HL-60/S4 treated with retinoic acid at 250 ng/mL for 4 days and 3 days (cell line): ENCODE results near the gene TDRD7.

Source experiments
- in situ Hi-C: fragments of 300-500 bp; cut with MboI; formaldehyde crosslinking; loops from 2 replicates; pipeline ENCODE4 v1.7.0; 2022; ENCODE audit warnings: low sequenced_read_pairs

Gene TDRD7, protein sequence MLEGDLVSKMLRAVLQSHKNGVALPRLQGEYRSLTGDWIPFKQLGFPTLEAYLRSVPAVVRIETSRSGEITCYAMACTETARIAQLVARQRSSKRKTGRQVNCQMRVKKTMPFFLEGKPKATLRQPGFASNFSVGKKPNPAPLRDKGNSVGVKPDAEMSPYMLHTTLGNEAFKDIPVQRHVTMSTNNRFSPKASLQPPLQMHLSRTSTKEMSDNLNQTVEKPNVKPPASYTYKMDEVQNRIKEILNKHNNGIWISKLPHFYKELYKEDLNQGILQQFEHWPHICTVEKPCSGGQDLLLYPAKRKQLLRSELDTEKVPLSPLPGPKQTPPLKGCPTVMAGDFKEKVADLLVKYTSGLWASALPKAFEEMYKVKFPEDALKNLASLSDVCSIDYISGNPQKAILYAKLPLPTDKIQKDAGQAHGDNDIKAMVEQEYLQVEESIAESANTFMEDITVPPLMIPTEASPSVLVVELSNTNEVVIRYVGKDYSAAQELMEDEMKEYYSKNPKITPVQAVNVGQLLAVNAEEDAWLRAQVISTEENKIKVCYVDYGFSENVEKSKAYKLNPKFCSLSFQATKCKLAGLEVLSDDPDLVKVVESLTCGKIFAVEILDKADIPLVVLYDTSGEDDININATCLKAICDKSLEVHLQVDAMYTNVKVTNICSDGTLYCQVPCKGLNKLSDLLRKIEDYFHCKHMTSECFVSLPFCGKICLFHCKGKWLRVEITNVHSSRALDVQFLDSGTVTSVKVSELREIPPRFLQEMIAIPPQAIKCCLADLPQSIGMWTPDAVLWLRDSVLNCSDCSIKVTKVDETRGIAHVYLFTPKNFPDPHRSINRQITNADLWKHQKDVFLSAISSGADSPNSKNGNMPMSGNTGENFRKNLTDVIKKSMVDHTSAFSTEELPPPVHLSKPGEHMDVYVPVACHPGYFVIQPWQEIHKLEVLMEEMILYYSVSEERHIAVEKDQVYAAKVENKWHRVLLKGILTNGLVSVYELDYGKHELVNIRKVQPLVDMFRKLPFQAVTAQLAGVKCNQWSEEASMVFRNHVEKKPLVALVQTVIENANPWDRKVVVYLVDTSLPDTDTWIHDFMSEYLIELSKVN

DNA sequence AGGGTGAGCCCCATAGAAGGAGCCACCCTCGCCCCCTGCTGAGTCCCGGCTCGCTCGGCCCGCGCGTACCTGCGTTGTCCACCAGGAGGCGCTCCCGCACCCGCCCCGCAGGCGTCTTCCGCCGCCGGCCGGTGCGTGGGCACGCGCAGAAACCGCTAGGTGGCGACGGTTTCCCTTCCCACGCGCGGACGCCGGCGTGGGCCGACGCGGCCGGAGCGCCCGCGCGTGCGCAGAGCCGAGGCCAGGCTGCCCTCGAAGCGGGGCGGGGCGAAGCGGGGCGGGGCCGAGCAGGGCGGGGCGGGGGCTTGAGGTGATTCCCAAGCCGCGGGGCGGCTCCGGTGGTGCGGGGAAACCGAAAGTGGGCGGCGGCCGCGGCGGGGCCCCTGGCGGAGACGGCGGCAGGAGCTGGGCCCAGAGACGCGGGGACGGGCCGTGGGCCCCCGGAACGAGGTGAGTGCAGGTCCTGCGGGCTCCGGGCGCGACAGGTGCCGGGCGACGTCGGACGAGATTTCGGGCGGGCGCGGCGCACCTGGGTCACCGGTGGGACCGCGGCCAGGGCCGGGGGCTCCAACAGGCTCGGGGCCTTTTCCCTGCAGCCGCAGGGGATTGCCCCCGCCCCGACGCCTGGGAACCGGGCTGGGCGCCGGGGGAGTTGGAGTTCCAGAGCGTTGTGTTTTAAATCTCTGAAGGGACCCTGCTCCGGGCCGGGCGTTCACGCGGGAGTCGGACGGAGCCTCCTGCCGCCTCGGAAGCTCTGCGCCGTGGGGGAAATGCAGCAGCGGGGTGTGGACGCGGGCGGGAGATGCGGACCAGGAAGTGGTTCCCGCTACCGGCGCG, at the start of gene TDRD7:
Gene TDRD7, plus strand, starts transcription at position 308 of the 837 bp plus-strand sequence. CDS start 16,370 bp downstream, outside the sequence.
- in situ Hi-C loops = no loop called here

DNA sequence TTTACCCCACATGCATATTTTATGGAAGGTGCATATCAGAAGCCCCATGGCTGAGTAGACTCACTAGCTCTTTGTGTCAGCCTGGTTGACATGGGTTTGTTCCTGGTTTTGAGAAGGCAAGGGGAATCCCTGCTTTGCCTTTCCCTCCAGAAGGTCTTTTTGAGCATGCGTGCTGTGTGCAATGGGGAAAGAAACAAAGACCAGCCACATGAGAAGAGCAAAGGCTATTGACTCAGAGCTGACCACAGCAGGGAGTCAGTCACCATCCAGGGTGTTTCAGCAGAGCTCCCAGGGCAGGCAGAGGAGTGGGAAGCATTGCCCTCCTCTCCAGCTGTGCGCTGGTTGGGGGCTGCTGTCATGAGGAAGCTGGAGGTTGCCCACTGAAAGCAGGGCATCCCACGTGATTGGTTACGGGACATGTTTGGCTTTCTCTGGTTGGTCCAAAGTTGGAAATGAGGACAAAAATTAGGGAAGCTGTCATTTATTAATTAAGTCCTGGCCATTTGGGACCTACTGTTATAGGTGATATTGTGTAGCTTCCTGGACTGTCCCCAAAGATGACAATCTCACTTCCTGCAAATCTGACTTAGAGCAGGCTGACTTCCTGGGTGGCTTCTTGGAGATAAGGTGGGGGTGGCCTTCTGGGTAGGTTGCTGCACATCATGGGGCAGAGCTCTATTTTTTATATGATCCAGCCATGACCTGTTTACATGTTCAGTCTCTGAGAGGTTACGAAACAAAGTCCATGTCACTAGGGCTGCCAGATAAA, 48.9 kb upstream of the TDRD7 start:
- in situ Hi-C loops = no loop called here

DNA sequence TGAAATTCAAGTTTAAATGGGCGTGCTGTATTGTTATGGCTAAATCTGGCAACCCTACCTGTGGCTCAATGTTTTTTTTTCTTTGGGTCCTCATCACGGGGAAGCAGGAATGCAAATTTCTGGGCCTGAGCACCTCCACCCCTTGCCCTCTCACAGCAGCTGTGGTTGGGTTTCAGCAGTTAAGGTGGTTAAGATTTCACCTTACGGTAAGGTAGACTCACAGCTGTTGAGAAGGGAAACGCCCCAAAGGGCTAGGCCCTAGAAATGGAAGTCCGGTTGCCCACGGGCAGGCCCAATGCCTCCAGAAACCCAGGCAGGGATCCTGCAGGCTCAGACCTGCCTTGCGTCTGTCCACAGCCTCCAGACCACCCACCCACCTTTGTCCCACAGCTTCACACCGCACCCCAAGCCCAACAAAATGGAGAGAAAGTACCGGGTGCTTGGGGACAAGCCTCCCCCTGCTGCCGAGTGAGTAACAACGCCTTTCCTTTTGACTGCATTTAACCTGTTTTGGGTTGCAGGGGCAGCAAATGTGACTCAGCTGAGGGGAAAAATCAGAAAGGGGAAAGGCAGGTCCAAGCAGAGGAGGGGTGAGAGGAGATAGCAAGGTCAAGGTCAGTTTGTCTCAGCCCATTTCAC, 48.1 kb upstream of the TDRD7 start:
- in situ Hi-C loops = no loop called here

DNA sequence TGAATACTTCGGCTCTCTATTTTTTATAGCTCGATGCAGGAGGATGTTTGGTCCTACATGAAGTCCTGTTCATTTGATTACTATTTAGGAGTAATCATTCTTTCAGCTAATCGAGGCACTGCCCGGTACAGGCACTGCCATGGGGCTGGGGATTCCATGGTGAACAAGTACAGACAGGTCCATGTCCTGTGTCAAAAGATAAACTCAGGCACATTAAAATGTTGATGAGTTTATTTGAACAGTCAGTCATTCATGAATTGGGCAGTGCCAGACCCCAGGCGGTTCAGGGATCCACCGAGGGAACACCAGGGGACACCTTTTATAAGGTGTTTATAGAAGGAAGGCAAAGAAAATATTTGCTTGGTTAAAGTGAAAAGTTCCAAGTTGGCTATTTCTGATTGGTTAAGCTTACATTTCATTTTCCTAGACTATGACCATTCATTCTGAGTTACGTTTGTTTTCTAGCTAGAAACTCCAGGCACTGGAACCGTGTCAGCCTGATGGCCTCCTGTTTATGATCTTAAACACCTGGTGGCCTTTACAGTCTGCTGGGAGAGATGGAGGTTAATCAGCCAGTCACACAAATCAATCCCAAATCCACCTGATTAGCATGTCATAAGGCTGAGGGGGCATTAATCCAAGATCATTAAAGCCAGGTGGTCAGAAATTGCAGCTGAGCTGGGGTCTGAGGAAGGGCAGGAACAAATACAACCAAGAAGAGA, 47.0 kb upstream of the TDRD7 start:
- in situ Hi-C loops = no loop called here

DNA sequence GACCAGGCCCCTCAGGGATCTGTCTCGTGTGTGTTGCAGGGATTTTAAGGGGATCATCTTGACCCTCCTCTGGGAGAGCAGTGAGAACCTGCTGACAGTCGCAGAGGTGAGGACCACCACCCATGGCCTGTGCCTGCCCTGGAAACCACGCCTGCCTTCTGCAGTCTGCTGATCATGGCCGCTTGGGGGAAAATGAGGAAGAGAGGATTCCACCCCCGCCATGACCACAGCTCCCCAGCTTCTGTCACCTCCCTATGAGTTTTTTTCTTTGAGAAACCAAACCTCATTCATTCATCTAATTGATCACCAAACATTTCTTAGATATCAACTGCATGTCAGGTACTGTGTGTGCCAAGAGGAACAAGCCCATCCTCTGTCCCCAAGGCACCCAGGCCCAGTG, 46.3 kb upstream of the TDRD7 start:
- in situ Hi-C loops = no loop called here

DNA sequence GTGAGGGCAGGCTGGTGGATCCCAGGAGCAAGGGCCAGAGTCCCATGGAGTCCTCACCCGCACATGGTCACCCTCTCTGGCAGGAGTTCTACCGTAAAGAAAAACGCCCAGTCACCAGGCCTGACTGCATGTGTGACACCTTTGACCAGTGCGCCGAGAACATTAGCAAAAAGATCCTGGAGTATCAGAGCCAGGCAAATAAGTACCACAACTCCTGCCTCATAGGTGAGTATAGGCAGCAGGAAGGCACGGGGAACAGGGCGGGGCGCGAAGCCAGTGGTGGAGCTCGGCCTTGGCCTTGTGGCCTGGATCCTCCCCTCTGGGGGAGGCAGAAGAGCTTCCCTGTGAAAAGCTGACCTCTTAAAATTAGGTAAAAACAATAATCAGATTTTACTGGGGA, 45.4 kb upstream of the TDRD7 start:
- in situ Hi-C loops = no loop called here

DNA sequence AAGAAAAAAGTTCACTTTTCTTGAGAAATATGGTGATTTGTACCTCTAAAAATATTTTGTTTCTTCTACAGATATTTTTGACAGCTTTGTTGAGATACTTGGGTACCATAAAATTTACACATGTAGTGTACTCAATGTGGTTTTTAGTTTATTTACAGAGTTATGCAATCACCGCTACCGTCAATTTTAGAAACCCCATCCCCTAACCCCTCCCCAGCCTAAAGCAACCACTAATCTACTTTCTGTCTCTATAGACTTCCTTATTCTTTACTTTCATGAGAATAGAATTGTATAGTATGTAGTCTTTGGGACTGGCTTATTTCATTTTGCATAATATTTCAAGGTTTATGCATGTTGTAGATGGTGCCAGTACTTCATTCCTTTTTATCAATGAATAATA, 45.0 kb upstream of the TDRD7 start:
- in situ Hi-C loops = no loop called here

DNA sequence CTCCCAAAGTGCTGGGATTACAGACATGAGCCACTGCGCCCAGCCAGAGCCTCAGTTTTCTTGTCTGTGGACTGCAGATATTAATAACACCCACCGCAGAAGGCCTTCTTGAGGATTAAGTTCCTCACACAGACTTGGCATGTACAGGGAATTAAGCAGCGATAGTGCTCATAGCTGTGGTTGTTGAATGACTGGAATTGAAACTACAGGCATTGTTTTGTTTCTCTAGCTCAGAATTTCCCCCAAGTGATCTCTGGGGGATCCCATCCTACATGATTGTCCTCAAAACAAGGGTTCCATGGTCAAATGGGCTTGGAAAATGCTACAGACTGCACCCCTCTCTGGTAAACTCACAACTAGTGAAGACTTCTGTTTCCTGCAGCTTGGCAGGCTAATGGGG, 44.2 kb upstream of the TDRD7 start:
- in situ Hi-C loops = no loop called here

DNA sequence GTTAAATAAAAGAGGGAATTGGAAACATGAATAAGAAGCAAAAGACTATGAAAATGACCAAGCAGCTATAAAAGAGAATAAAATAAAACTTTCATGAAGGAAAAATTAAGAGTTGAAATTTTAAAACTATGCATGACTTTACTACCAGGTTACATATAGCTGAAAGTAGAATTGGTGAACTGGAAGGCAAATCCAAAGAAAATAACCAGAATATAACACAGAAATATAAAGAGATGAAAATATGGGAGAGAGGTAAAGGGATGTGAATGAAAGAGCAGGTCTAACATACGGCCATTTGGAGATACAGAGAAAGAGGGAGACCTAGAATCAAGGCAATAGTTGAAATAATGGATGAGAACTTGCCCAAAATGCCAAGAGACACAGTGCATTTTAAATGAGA, 42.9 kb upstream of the TDRD7 start:
- in situ Hi-C loops = no loop called here

DNA sequence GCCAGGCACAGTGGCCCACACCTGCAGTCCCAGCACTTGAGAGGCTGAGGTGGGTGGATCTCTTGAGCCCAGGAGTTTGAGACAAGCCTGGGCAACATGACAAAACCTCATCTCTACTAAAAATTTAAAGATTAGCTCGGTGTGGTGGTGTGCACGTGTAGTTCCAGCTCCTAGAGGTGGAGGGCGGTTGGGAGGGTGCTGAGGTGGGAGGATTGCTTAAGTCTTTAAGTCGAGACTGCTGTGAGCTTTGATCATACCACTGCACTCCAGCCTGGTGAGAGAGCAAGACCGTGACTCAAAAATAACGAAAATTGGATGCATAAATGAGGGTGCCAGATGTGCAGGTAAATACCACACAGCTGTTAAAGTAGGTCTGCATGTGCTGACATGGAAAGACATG, 39.3 kb upstream of the TDRD7 start:
- in situ Hi-C loops = no loop called here

DNA sequence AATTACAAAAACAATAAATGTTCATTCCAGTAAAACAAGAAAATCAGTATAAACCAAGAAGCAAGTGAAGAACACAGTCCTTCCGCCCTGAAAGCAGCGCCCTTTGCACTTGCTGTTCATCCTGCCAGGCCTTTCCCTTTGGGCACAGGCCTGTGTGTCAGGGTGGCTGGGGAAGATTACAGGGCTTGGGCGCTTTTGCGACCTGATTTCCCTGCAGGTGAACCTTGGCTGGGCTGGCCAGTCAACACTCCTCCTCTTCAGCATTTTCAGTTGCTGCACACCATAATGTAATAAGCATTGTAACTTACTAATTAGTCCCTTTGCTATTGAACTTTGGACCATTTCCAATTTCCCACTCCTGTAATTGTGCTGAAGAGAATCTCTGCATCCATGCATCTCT, 38.6 kb upstream of the TDRD7 start:
- in situ Hi-C loops = no loop called here

DNA sequence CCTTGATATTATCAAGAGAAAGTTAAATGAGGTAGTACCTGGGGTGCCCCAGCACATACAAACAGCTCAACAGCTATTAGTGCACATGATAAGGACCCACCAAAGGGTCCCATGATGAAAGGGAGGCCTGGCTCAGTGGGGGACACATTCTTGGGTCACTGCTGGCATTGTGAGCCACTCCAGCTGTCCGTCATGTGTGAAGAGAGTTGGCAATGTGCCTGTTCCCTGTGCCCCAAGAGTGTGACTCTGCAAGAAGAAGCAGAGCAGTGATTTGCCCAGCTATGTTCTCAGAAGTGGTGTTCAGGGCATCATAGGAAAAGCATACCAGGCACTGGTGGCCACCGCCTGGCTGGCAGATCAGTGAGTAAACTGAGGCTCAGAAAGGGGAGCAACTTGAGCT, 37.1 kb upstream of the TDRD7 start:
- in situ Hi-C loops = loop anchor here (25.0 kb wide), 1 partner anchor 237 kb away; no protein-coding TSS in a partner anchor

DNA sequence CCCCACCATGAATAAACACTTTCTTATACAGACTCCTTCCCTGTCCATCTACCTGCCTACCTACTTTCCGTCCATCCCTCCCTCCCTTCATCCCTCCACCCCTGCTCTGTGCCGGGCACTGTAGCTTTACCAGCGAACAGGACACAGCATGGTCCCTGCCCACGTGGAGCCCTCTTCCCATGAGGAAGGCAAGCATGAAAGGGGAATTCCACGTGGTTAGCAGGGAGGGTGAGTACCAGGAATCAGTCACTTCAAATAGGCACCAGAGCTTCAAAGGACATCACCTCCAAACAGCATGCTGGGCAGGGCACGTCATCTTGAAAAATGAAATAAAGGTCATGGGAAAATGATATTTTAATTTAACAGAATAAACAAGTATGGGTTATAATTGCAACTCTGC, 35.0 kb upstream of the TDRD7 start:
- in situ Hi-C loops = loop anchor here (25.0 kb wide), 1 partner anchor 235 kb away; no protein-coding TSS in a partner anchor

DNA sequence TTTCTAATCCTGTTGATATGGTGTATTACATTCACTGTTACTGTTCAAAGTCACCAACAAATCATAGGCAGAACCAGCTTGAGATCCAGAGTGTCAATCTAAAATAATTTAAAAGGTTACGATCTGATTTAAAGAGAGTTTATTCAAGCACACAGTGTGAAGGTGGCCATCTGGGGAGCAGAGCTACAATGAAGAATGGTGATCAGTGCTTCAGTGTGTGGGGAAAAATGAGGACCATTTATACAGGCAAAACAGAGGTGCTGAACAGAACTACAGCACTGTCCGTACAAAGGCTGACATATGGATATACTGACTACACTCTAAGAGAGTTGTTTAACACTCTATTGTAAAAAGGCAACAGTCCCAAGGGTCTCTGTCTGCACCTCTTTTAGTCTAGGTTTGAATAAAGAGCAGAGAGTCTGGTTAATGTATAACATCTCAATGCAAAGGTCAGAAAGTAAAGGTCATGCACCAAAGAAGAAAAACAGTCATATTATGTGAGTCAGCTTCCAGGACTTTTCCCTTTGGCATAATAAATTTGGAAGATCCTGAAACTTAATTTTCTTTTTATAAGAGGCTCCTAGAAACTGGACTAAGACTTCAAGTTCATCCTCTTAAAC, 29.7 kb upstream of the TDRD7 start:
- in situ Hi-C loops = loop anchor here (25.0 kb wide), 1 partner anchor 230 kb away; no protein-coding TSS in a partner anchor

DNA sequence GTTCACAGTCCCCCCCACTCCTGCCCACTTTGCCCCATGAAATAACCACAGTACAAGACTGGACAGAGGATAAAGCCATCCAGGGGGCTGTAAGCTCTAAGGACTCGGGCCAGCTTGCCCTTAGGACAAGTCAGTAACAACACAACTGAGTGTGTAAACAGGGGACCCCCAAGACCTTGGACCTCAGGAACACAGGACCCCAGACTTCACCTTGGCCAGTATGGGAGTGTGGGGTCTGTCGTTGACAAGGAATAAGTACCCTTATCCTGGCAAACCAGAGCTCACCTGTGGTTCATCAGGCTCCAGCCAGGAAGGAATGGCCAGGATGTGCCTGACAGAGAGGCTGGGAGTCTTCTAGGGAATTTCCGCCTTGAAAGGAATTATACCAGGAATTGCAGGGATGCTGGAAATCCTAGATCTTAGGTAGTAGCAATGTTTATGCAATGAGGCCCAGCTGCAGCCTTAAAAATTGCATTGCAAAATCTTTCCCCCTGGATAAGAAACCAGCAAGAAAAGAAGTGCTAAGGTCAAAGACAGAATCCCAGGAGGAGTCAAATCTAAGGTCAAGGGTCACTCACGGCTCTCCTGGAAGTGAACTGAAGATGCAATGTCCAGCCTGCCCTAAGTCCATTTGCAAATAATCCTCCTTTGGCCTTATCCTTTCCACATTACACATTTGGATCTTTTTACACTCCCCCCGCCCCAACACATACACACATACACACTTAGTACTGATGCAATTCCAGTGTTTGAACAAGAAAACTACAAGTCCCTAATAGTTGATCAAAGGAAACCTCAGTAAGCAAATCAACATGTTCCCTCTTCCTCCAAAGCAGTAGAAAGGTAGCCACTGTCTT, 27.3 kb upstream of the TDRD7 start:
- in situ Hi-C loops = loop anchor here (25.0 kb wide), 1 partner anchor 228 kb away; no protein-coding TSS in a partner anchor

DNA sequence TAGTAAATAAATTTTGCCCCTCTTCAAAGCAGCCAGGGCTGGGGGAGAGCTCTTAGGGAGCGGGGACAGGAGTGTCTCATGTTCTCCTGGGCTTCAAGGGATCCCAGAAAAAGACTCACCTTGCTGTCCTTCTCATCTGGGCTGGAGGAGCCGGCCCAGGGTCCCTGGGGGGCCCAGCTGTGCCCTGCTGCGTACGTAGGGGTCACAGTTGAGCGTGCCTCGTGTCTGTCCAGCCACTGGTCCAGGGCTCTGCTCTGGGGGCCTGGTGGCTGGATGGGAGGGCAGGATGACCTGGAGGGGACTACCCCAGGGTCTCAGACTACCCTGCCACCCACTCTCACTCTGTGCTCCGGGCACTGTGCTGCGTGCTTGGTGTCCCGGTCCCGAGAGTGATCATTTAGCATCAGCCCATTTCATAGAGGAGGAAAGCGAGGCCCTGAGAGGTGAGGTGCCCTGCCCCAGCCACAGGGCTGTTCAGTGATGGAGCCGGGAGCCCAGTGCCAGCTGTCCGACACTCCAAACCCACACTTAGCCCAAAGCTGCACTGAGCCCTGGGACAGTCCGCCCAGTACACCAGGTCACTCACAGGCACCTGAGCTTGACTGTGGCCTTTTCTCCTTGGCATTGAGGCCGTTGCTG, 26.2 kb upstream of the TDRD7 start:
- in situ Hi-C loops = loop anchor here (25.0 kb wide), 1 partner anchor 227 kb away; no protein-coding TSS in a partner anchor

DNA sequence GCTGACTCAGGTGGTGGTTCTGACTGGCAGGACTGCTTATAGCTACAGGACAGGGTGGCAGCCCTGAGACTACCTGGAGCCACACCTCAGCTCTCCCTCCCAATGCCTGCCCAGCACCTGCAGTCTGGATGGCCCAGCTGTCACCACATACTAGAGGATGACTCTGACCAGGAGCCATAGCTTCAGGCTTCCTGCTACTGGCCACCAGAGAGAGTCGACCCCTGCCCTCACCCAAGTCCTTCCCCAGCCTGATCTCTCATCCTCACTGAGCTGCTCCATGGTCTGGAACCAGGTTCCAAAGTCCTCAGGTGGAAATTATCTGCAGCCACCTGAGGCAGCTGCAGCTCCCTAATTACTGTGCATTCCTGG, 25.6 kb upstream of the TDRD7 start:
- in situ Hi-C loops = loop anchor here (25.0 kb wide), 1 partner anchor 226 kb away; no protein-coding TSS in a partner anchor
